ENCODE data around the gene TLCD1.

The TLCD1 gene, protein sequence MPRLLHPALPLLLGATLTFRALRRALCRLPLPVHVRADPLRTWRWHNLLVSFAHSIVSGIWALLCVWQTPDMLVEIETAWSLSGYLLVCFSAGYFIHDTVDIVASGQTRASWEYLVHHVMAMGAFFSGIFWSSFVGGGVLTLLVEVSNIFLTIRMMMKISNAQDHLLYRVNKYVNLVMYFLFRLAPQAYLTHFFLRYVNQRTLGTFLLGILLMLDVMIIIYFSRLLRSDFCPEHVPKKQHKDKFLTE

DNA sequence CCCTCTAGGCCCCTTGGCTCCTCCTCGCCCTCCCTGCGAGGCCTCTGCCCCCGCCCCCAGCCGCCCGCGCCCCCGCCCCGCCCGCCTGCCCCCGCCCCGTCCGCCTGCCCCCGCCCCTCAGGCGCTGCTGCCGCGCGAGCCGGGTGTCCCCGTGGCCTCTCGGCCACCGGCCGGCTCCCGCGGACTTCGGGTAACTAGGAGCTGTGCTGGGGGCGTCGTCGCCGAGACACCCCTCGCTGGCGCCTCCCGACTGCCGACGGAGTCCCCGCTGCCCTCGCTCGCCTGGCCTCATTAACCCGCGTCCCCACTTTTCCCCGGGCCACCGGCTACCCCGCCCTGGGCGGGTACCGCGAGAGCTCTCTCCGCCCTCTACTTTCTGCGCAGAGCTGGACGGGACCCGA lies at the start of gene TLCD1:
TSS of gene TLCD1 (minus strand) at position 8 of the 401 bp plus-strand sequence. CDS start 136 bp downstream, outside the sequence.
- DNase-seq (ENCODE audit: low spot score) = no peak

DNA sequence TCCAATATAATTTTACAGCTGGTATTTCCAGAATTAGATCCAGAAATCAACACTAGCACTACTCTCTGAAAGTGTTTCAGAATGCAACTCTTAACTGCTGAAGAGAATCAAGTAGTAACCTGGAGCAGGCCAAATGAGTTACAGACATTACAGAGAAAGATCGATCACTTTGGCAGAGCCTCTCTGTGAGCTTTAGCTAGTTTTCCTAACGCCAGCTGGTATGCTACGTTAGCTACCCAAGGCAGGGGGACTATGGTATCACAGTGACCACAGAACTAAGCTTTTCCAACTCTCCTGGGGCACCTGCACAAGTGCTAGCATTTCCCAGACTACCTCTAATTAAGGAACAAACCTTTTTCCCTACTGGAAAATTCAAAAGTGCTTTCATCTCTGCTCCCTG lies 48.2 kb upstream of the TLCD1 start:
- no peak for DNase-seq (ENCODE audit: low spot score)

GRCh38 chr17:28773736-28774135 lies 47.7 kb upstream of the TLCD1 start:
- no peak for DNase-seq (ENCODE audit: low spot score)

DNA sequence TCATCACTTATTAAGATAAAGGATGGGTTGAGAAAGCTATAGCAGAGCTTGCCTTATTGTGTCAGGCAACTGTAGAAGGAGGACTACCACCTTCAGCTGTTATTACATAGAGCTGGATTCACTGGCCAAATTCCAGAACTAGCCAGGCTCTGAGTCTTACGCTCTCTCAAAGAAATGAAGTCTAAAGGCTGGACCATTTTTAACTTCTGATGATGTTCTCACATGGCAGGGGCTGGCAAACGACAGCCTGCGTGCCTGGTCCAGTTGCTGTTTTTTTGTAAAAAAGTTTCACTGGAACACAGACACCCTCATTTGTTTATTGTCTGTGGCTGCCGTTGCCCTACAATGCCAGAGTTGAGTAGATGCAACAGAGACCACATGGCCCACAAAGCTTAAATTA lies 39.0 kb upstream of the TLCD1 start:
- no peak for DNase-seq (ENCODE audit: low spot score)

GRCh38 chr17:28763804-28764266 lies 37.8 kb upstream of the TLCD1 start:
- DNase-seq (ENCODE audit: low spot score) = peak; percentile 87

DNA sequence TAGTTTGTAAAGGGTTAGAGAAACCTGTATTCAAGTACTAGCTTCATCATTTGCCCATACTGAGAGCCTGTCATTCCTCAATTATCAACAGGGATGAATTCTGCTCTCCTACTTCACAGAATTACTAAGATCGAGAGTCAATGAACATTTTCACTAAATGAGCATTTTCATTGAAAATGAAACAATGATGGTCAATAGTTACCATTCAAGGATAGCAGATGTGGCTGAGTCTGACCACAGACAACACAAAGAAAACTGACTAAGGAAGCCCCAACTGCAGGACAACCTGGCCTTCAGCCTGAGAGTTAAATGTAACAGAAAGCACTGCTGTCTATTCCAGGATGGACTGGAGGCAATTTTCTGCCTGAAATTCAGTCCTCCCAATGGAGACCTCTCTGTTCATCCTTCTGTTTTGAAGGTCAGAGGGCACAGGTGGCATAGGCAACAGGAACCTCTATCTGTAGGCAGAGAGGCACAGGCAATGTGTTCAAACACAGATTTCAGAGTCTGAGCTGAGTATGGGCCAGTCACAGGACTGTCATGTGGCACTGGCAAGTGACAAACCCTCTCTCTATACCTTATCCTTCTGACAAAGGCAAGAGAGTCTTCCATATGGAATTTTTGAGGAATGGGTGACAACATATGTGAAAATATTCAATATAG lies 37.2 kb upstream of the TLCD1 start:
- DNase-seq (ENCODE audit: low spot score) = no peak

- peak; percentile 90 for DNase-seq (ENCODE audit: low spot score)
Observed at GRCh38 chr17:28760601-28761562, 34.8 kb upstream of the TLCD1 start.

GRCh38 chr17:28759256-28759865 lies 33.3 kb upstream of the TLCD1 start:
- DNase-seq (ENCODE audit: low spot score) = no peak

DNA sequence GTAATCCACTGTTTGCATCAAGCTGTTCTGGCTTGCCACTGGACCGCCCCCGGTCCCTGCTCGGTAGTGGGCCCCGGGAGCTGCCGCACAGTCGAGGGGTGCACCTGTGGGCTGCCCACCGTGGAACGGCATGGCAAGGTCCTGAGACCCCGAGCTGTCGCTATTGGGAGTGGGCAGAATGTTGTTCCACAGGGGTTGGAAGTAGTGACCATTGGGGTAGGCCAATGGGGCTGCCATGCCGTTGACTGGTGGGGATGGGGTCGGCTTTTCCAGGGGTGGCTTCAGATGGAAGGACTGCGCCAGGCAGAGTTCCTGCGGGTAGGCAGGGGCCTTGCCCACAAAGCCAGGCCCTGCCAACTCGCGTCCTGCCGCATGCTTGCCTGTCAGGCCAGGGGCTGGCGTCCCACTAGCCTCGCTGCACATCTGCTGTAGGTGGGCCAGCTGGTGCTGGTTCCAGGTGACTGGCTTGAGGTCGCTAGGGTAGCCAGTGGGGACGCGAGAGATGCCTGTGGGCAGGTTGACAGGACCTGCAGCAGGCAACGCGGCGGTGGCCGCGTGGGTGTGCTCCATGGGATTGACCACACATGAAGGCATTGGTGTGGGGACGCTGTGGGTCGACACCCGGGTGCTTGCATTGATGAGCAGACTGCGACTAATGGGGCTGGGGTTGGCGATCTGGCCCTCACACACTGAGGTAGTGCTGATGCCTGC lies 32.5 kb upstream of the TLCD1 start:
- no peak for DNase-seq (ENCODE audit: low spot score)

DNA sequence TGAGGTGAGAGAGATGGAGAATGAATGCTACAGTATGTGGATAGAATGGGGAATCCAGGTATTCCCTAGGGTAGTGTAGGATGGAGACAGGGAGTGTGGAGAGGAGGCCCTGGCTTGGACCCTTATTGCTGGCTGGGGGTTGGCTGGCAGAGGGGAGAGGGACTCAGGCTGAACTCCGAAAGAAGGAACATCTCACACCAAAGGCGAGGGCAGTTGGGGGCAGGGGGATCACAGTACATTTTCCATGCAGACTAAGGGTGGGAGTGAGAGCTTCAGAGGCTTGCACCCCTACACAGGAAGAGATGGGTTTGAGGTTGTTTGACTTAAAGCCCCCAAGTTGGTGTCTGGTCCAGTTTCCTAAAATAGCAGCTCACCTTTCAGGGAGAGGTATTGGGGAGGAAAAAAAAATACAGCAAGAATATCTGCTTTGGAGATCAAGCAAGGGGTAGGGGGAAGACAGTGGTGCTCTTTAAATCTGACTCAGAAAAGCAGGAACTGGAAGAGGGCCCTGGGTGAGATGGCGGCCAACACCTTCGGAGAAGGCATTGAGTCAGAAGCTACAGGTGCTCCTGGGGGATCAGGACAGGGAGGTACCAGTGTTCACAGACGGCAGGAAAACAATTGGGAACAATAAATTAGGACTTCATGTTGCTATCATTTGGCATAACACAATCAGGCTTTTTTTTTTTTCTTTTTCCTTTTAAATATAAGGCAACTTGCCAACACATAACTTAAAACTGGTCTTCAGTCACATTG lies 30.2 kb upstream of the TLCD1 start:
- DNase-seq (ENCODE audit: low spot score) = no peak

- no peak for DNase-seq (ENCODE audit: low spot score)
Observed at GRCh38 chr17:28755486-28755885, 29.5 kb upstream of the TLCD1 start.

DNA sequence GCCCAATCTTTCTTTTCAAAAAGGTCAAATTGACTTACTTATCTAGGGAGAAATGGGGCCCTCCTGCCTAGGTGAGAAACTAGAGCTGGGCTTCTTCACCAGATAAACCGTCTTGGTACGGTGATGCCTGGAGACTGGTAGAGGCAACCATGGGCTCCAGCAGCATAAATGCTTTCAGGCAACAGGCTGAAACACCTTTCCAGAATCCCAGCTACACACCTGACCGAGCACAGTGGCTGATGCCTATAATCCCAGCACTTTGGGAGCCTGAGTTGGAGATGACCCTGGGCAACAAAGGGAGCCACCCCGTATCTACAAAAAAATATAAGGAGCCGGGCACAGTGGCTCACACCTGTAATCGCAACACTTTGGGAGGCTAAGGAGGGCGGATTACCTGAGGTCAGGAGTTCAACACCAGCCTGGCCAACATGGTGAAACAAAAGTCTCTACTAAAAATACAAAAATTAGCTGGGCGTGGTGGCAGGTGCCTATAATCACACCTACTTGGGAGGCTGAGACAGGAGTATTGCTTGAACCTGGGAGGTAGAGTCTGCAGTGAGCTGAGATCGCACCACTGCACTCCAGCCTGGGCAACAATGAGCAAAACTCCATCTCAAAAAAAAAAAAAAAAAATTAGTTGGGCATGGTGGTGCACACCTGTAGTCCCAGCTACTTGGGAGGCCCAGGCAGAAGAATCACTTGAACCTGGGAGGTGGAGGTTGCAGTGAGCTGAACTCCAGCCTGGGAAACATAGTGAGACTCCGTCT lies 25.8 kb upstream of the TLCD1 start:
- no peak for DNase-seq (ENCODE audit: low spot score)

DNA sequence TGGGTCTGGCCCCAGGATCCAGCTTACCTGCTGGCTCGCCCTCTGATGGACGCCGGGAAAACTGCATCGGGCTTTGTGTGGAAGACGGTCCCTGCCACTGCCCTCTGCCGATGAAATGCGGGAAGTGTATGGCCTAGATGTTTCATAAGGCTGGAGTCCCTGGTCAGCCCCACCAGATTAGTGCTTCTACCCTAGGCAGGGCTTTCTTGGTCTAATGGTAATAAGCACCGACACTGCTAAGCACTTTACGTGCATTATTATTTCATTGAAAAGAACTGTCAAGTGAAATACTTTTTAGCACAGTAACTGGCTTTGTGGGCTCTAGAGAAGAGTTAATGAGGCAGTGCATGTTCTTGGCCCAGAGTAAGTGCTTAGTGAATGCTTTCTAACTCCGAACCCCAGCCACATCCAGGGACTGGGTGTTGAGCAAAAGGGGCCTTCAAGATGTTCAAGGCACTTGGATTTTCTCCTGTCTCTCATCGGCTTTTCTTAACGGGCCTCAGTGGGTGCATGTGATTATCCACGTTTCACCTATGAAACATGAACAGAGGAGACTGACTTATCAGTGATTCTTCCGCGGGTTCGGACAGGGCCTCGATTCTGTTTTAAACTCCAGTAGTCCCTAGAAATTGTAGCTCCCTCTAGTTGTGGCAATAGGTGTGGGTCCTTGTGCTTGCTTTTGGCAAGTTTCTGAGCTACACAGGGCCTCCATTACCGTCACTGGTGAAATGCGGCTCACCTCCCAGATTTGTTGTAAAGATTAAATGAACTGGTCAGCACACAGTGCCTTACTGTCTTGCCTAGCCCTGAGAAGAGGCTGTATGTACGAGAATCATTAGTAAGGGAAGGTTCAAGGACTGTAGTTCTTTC lies 24.4 kb upstream of the TLCD1 start:
- DNase-seq (ENCODE audit: low spot score) = peak; percentile 96

GRCh38 chr17:28749516-28750177 lies 23.6 kb upstream of the TLCD1 start:
- no peak for DNase-seq (ENCODE audit: low spot score)

DNA sequence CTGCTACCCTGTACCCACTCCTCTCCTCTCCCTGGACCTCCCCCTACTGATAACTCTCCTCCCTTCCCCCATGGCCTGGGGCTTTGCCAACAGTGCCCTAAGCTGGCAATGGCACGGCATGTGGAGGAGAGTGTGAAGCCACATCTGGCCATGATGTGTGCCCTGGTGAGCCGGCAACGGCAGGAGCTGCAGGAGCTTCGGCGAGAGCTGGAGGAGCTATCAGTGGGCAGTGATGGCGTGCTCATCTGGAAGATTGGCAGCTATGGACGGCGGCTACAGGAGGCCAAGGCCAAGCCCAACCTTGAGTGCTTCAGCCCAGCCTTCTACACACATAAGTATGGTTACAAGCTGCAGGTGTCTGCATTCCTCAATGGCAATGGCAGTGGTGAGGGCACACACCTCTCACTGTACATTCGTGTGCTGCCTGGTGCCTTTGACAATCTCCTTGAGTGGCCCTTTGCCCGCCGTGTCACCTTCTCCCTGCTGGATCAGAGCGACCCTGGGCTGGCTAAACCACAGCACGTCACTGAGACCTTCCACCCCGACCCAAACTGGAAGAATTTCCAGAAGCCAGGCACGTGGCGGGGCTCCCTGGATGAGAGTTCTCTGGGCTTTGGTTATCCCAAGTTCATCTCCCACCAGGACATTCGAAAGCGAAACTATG lies 23.0 kb upstream of the TLCD1 start:
- DNase-seq (ENCODE audit: low spot score) = peak; percentile 25

- DNase-seq (ENCODE audit: low spot score) = no peak
Observed at GRCh38 chr17:28747801-28748750, 22.0 kb upstream of the TLCD1 start.

Data from cerebellar cortex (tissue), 1 donor.